SIG-M5 treated with dmso at 0.1 percent for 504 hours (cell line): ENCODE data around the gene ARMC7.
"Not testable (repeated sequence)": the region's sequence is repeated elsewhere in the genome, so short reads cannot be mapped to it uniquely, and the experiment has no call there.

Experiments
- DNase-seq: peaks from one replicate; lab custom pipeline; 2025; ENCODE audit not compliant: unreplicated experiment; lab: John Stamatoyannopoulos, UW

The ARMC7 gene

GRCh38 chr17:75127936-75128335 is 18.2 kb downstream of the ARMC7 start:
- not testable (repeated sequence) for DNase-seq

- DNase-seq = no peak
Measured at GRCh38 chr17:75128694-75129505, 19.1 kb downstream of the ARMC7 start.

- DNase-seq = no peak
Measured at GRCh38 chr17:75129576-75129975, 19.8 kb downstream of the ARMC7 start.

GRCh38 chr17:75130059-75130631 is 20.4 kb downstream of the ARMC7 start:
- no peak for DNase-seq

GRCh38 chr17:75130632-75131277 is 21.0 kb downstream of the ARMC7 start:
- peak; percentile 74 for DNase-seq

- peak; percentile 82 for DNase-seq
Measured at GRCh38 chr17:75131278-75132017, 21.7 kb downstream of the ARMC7 start, which contains the start of gene NT5C. Gene NT5C (minus strand): TSS chr17:75131742. CDS start chr17:75131707, 35 bp downstream.

- DNase-seq = not testable (repeated sequence)
Measured at GRCh38 chr17:75132018-75133000, 22.5 kb downstream of the ARMC7 start.

- DNase-seq = no peak
Measured at GRCh38 chr17:75133001-75133400, 23.2 kb downstream of the ARMC7 start.

GRCh38 chr17:75133607-75134347 is 24.0 kb downstream of the ARMC7 start:
- not testable (repeated sequence) for DNase-seq

- no peak for DNase-seq
Measured at GRCh38 chr17:75135452-75135851, 25.7 kb downstream of the ARMC7 start.

- no peak for DNase-seq
Measured at GRCh38 chr17:75135946-75136345, 26.2 kb downstream of the ARMC7 start.

- DNase-seq = not testable (repeated sequence)
Measured at GRCh38 chr17:75137762-75138161, 28.0 kb downstream of the ARMC7 start.

- DNase-seq = no peak
Measured at GRCh38 chr17:75138519-75138918, 28.8 kb downstream of the ARMC7 start.

- DNase-seq = no peak
Measured at GRCh38 chr17:75142236-75142971, 32.6 kb downstream of the ARMC7 start.

- no peak for DNase-seq
Measured at GRCh38 chr17:75144816-75145512, 35.2 kb downstream of the ARMC7 start.

- no peak for DNase-seq
Measured at GRCh38 chr17:75146592-75146991, 36.8 kb downstream of the ARMC7 start.

GRCh38 chr17:75147878-75148546 is 38.2 kb downstream of the ARMC7 start:
- no peak for DNase-seq

GRCh38 chr17:75151930-75152329 is 42.2 kb downstream of the ARMC7 start:
- DNase-seq = peak; percentile 29
